Nephron (organoid): ENCODE data around the gene ADAMTS19.

Experiments used
- H3K27ac Mint-ChIP-seq, 3 experiments: 2 replicates each; pipeline ENCODE4 v1.8.0; 2020; ENCODE audit warnings: mixed read lengths in 3 of 3, mild to moderate bottlenecking in 2 of 3, moderate library complexity in 1 of 3
- H3K27me3 Mint-ChIP-seq: 2 replicates; pipeline ENCODE4 v1.8.0; 2021; ENCODE audit warnings: low read depth, mild to moderate bottlenecking, moderate library complexity, mixed read lengths
- H3K36me3 Mint-ChIP-seq: 2 replicates; pipeline ENCODE4 v1.8.0; 2020; ENCODE audit warnings: low read depth, mixed read lengths
- H3K4me1 Mint-ChIP-seq: 2 replicates; pipeline ENCODE4 v1.8.0; 2020; ENCODE audit warnings: mixed read lengths
- H3K4me3 Mint-ChIP-seq, 3 experiments: 2 replicates each; pipeline ENCODE4 v1.8.0; 2020; ENCODE audit warnings: mild to moderate bottlenecking in 3 of 3, mixed read lengths in 3 of 3, moderate library complexity in 2 of 3
- H3K9me3 Mint-ChIP-seq: 2 replicates; pipeline ENCODE4 v1.8.0; 2020; ENCODE audit warnings: mixed read lengths
- TF ChIP-seq, protein P1 (sequence below), 3 experiments: fragments of 200-600 bp; sonication (generic); IDR thresholded peaks; one replicate each; pipeline ENCODE4 v1.5.0; 2021; ENCODE audit warnings: antibody characterized with exemption in 3 of 3; ENCODE audit not compliant: unreplicated experiment in 3 of 3

Gene ADAMTS19, protein sequence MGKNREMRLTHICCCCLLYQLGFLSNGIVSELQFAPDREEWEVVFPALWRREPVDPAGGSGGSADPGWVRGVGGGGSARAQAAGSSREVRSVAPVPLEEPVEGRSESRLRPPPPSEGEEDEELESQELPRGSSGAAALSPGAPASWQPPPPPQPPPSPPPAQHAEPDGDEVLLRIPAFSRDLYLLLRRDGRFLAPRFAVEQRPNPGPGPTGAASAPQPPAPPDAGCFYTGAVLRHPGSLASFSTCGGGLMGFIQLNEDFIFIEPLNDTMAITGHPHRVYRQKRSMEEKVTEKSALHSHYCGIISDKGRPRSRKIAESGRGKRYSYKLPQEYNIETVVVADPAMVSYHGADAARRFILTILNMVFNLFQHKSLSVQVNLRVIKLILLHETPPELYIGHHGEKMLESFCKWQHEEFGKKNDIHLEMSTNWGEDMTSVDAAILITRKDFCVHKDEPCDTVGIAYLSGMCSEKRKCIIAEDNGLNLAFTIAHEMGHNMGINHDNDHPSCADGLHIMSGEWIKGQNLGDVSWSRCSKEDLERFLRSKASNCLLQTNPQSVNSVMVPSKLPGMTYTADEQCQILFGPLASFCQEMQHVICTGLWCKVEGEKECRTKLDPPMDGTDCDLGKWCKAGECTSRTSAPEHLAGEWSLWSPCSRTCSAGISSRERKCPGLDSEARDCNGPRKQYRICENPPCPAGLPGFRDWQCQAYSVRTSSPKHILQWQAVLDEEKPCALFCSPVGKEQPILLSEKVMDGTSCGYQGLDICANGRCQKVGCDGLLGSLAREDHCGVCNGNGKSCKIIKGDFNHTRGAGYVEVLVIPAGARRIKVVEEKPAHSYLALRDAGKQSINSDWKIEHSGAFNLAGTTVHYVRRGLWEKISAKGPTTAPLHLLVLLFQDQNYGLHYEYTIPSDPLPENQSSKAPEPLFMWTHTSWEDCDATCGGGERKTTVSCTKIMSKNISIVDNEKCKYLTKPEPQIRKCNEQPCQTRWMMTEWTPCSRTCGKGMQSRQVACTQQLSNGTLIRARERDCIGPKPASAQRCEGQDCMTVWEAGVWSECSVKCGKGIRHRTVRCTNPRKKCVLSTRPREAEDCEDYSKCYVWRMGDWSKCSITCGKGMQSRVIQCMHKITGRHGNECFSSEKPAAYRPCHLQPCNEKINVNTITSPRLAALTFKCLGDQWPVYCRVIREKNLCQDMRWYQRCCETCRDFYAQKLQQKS

DNA sequence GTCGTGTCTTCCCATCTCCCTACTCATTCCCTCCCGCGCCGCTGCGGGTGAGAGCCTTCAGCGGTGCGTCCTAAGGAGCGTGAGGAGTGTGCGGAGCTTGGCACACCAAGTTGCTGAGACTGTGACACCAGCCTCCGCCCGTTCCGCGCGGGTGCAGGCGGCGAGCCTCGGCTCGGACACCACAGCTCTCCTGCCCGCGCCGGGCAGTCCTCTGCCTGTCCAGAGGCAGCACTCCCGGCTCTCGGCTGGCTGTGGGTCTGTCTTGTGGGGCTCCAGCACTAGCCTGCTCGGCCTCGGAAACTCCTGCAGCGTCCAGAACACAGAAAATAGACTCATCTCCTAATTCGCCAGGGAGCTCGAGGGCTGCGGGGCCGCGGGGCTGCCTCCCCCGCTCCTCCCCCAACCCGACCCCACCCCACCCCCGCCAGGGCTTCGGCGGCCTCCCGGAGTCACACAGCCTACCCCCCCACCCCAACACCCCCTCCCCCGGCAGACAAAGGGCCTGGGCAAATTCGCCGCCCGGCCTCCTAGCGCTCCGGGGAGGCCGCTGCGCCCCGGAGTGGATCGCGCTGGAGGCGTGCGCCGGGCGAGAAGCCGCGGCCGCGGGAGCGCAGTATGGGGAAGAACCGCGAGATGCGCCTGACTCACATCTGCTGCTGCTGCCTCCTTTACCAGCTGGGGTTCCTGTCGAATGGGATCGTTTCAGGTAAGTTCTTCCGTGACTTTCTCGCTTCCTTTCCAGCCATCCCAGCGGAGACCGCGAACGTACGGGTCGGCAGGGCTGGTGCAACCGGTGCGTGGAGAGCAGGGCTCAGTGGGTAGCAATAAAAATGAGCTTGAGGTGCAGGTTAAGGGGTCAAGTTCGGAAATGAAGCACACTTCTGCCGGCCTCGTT lies at the start of gene ADAMTS19:
Gene ADAMTS19, plus strand, starts transcription at position 522 of the 895 bp plus-strand sequence. Its CDS starts 94 bp downstream, at position 616.
- Mint-ChIP-seq H3K9me3 (peaks cover 3% of the 10 kb centered on the region), H3K4me1 (peaks cover 24% of the 10 kb centered on the region), H3K27ac (peak within 1 kb of the TSS; percentile 82 to 90 (median 90)), H3K27me3 (peaks cover 43% of the 10 kb centered on the region), H3K4me3 (peak within 1 kb of the TSS; percentile 96 to 99 (median 97)), H3K36me3 (peaks cover 3% of the 10 kb centered on the region)
- TF ChIP-seq, protein P1, sequence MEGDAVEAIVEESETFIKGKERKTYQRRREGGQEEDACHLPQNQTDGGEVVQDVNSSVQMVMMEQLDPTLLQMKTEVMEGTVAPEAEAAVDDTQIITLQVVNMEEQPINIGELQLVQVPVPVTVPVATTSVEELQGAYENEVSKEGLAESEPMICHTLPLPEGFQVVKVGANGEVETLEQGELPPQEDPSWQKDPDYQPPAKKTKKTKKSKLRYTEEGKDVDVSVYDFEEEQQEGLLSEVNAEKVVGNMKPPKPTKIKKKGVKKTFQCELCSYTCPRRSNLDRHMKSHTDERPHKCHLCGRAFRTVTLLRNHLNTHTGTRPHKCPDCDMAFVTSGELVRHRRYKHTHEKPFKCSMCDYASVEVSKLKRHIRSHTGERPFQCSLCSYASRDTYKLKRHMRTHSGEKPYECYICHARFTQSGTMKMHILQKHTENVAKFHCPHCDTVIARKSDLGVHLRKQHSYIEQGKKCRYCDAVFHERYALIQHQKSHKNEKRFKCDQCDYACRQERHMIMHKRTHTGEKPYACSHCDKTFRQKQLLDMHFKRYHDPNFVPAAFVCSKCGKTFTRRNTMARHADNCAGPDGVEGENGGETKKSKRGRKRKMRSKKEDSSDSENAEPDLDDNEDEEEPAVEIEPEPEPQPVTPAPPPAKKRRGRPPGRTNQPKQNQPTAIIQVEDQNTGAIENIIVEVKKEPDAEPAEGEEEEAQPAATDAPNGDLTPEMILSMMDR (IDR thresholded peaks at IDR 0.05; ENCODE audit: unreplicated experiment in 3 of 3): no peak

DNA sequence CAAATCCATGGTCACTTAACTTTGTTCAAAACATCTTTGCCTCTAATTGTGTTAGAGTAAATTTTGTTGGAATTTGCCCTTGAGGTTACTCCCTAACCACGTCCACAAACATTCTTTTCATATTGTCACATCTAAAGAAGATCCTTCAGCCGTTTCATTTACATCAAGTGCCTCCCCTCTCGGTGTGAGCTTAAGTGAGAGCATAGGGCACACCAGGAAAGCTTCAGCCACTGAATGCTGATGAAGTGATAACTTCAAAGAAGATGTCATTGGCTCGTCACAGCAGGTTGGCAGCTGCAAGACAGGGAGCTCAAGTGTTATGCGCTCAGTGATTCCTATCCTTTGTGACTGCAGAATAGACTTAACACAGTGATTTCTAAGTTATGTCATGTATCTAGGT lies 49.6 kb upstream of the ADAMTS19 start:
- Mint-ChIP-seq H3K27ac (peak overlapping the region in 1 of 3 experiments; percentile 52), H3K9me3 (peaks cover 18% of the 10 kb centered on the region), H3K4me1 (no peaks in the 10 kb centered on the region), H3K36me3 (peaks cover 3% of the 10 kb centered on the region), H3K4me3 (no peak overlapping the region), H3K27me3 (no peaks in the 10 kb centered on the region)
- TF ChIP-seq, protein P1 (IDR thresholded peaks at IDR 0.05; ENCODE audit: unreplicated experiment in 3 of 3): no peak

DNA sequence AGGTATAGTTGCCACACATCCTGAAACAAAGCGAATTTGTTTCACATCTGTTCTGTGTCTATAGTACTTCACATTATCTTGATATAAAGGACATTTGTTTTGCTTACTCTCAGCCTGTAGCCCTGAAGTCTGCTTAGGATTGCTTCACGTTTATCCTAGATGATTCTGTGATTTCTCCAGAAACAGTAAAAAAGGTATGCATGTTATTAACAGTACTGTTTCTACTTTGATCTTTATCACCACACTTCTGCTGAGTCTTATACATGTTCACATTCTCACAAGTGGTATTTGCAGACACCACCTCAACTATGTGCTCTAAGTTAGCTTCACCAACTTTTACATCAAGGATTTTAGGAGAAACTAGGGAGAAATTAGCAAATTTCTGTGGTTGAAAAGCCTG lies 47.4 kb upstream of the ADAMTS19 start:
- Mint-ChIP-seq H3K9me3 (peaks cover 27% of the 10 kb centered on the region), H3K4me3 (no peak overlapping the region), H3K4me1 (no peaks in the 10 kb centered on the region)

DNA sequence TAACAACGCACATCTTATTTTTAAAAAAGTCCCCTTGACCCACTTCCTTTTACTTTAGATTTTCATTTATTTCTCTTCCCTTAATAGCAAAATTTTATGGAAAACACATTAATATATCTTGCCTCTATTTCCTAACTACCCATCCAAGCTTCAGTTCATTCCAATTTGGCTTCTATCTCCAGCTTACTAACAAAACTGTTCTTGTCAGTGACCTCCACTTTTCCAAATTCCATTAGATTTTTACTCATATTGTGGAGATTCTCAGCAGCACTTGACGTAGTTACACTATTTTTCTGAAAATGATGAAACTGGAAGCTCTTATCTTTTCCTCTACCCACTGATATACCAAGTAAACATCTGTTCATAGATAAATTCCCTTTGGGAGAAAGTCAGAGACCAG lies 46.5 kb upstream of the ADAMTS19 start:
- no peaks in the 10 kb centered on the region for H3K27me3 Mint-ChIP-seq
- no peaks in the 10 kb centered on the region for H3K4me1 Mint-ChIP-seq
- no peak overlapping the region for H3K27ac Mint-ChIP-seq
- TF ChIP-seq, protein P1 (IDR thresholded peaks at IDR 0.05; ENCODE audit: unreplicated experiment in 3 of 3): no peak
- peaks cover 4% of the 10 kb centered on the region for H3K36me3 Mint-ChIP-seq
- no peak overlapping the region for H3K4me3 Mint-ChIP-seq
- H3K9me3 Mint-ChIP-seq: peaks cover 27% of the 10 kb centered on the region

More for the DNA sequence above, 47.4 kb upstream of the ADAMTS19 start:
- Mint-ChIP-seq H3K27me3 (no peaks in the 10 kb centered on the region), H3K36me3 (peaks cover 4% of the 10 kb centered on the region), H3K27ac (no peak overlapping the region)
- TF ChIP-seq, protein P1 (IDR thresholded peaks at IDR 0.05; ENCODE audit: unreplicated experiment in 3 of 3): no peak

DNA sequence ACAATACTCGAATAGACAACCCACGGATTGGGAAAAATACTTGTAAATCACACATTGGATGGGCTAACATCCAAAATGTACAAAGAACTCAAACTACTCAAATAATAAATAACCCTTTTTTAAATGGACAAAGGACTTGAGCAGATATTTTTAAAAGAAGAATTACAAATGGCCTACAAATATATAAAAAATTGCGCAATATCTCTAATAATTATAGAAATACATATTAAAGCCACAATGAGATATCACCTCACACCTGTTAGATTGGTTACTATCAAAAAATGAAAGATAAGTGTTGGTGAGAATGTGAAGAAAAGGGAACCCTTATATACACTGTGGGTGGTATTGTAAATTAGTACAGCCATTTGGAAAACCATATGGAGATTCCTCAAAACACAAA lies 40.8 kb upstream of the ADAMTS19 start:
- Mint-ChIP-seq H3K27ac (no peak overlapping the region), H3K36me3 (peaks cover 4% of the 10 kb centered on the region), H3K9me3 (peaks cover 19% of the 10 kb centered on the region), H3K4me3 (no peak overlapping the region), H3K27me3 (no peaks in the 10 kb centered on the region), H3K4me1 (no peaks in the 10 kb centered on the region)
- TF ChIP-seq, protein P1 (IDR thresholded peaks at IDR 0.05; ENCODE audit: unreplicated experiment in 3 of 3): no peak
